Transverse colon (tissue), 3 donors: Measurements from ENCODE around the gene PLB1.

Experiments
- CTCF ChIP-seq, 5 experiments: fragments of 200-600 bp in 3 of 5; fragments of 450-650 bp in 2 of 5; sonication (generic) in 3 of 5; IDR thresholded peaks; 1 replicate in 2 of 5; 2 replicates in 3 of 5; pipeline ENCODE4 v1.5.1; 2016 to 2017; ENCODE audit warnings: antibody characterized with exemption in 5 of 5, inconsistent platforms in 3 of 5, mild to moderate bottlenecking in 2 of 5, moderate library complexity in 1 of 5
- POLR2A ChIP-seq: fragments of 450-650 bp; IDR thresholded peaks from one replicate; pipeline ENCODE4 v1.6.1; 2016; ENCODE audit warnings: antibody characterized with exemption, mild to moderate bottlenecking, moderate library complexity

- no peak for TF ChIP-seq CTCF (IDR thresholded peaks at IDR 0.05)
- peak; percentile 21 for TF ChIP-seq POLR2A
Measured at GRCh38 chr2:28661589-28662001, 165.7 kb downstream of the PLB1 start.
